GM23338 (cell line): ENCODE results near the gene RPL37A. TPM values are rescaled to one million over a fixed set of nuclear protein-coding genes. Genes with fewer than 3 reads are reported as not detected.

Source experiments
- ATAC-seq: fragments of 200-7000 bp; cut with Tn5 transposase; 3 replicates; pipeline ENCODE4 v1.9.1; 2020
- DNase-seq: peaks from one replicate; pipeline ENCODE4 v3.0.0-alpha.2; 2015; ENCODE audit warnings: low spot score
- H2AFZ ChIP-seq: fragments of 200-600 bp; sonication (generic); 2 replicates; pipeline ENCODE4 v1.8.0; 2016; ENCODE audit warnings: antibody characterized with exemption, mild to moderate bottlenecking, moderate library complexity
- H3F3A ChIP-seq: fragments of 200-600 bp; sonication (generic); replicated peaks from 2 replicates; pipeline ENCODE4 v1.8.0; 2017; ENCODE audit warnings: antibody characterized with exemption, mixed run types, low read depth
- H3K27ac ChIP-seq: fragments of 200-600 bp; sonication (generic); 2 replicates; pipeline ENCODE4 v1.6.1; 2016; ENCODE audit warnings: low read depth
- H3K27me3 ChIP-seq: fragments of 200-600 bp; sonication (generic); 2 replicates; pipeline ENCODE4 v1.8.0; 2016; ENCODE audit warnings: mild to moderate bottlenecking, mixed run types, moderate library complexity; ENCODE audit not compliant: insufficient read depth
- H3K36me3 ChIP-seq: fragments of 200-600 bp; sonication (generic); 2 replicates; pipeline ENCODE4 v1.8.0; 2016; ENCODE audit warnings: mild to moderate bottlenecking; ENCODE audit not compliant: insufficient read depth
- H3K4me1 ChIP-seq: fragments of 200-600 bp; sonication (generic); 2 replicates; pipeline ENCODE4 v1.8.0; 2016; ENCODE audit warnings: mild to moderate bottlenecking, moderate library complexity; ENCODE audit not compliant: insufficient read depth
- H3K4me2 ChIP-seq: fragments of 200-600 bp; sonication (generic); 2 replicates; pipeline ENCODE4 v1.7.1; 2017; ENCODE audit warnings: mixed run types
- H3K4me3 ChIP-seq: fragments of 200-600 bp; sonication (generic); 2 replicates; pipeline ENCODE4 v1.6.1; 2016; ENCODE audit warnings: mixed run types
- H3K79me2 ChIP-seq: fragments of 200-600 bp; sonication (generic); replicated peaks from 2 replicates; pipeline ENCODE4 v1.8.0; 2017; ENCODE audit warnings: mild to moderate bottlenecking; ENCODE audit not compliant: insufficient read depth
- H3K9me2 ChIP-seq: fragments of 200-600 bp; sonication (generic); 2 replicates; pipeline ENCODE4 v1.8.0; 2017; ENCODE audit not compliant: insufficient read depth
- H4K20me1 ChIP-seq: fragments of 200-600 bp; sonication (generic); replicated peaks from 2 replicates; pipeline ENCODE4 v1.8.0; 2017; ENCODE audit warnings: mild to moderate bottlenecking; ENCODE audit not compliant: insufficient read depth
- H3K27ac Mint-ChIP-seq: 2 replicates; pipeline ENCODE4 v1.8.0; 2020; ENCODE audit warnings: inconsistent platforms, mild to moderate bottlenecking, moderate library complexity, mixed read lengths
- H3K27me3 Mint-ChIP-seq: 3 replicates; pipeline ENCODE4 v1.8.0; 2022; ENCODE audit warnings: low read depth, mild to moderate bottlenecking, moderate library complexity, mixed read lengths, inconsistent platforms; ENCODE audit not compliant: insufficient read depth, poor library complexity
- H3K36me3 Mint-ChIP-seq: 3 replicates; pipeline ENCODE4 v1.8.0; 2021; ENCODE audit warnings: low read depth, mild to moderate bottlenecking, inconsistent platforms, moderate library complexity, mixed read lengths
- H3K4me1 Mint-ChIP-seq: 3 replicates; pipeline ENCODE4 v1.8.0; 2020; ENCODE audit warnings: mild to moderate bottlenecking, inconsistent platforms, mixed read lengths
- H3K4me3 Mint-ChIP-seq: 3 replicates; pipeline ENCODE4 v1.8.0; 2021; ENCODE audit warnings: moderate library complexity, mild to moderate bottlenecking, inconsistent platforms, mixed read lengths
- H3K9me3 Mint-ChIP-seq: 3 replicates; pipeline ENCODE4 v1.8.0; 2020; ENCODE audit warnings: moderate library complexity, mild to moderate bottlenecking, inconsistent platforms, mixed read lengths
- CREB1 ChIP-seq: fragments of 250-450 bp; sonication (Bioruptor Pico); IDR thresholded peaks from 2 replicates; pipeline ENCODE4 v1.5.0; 2020; ENCODE audit warnings: low read depth, mild to moderate bottlenecking, moderate library complexity
- EZH2 ChIP-seq: fragments of 200-600 bp; sonication (generic); IDR thresholded peaks from one replicate; pipeline ENCODE4 v1.8.0; 2017; ENCODE audit warnings: antibody characterized with exemption, mild to moderate bottlenecking, low read depth; ENCODE audit not compliant: unreplicated experiment
- EZH2phosphoT487 ChIP-seq: fragments of 200-600 bp; sonication (generic); IDR thresholded peaks from one replicate; pipeline ENCODE4 v1.8.1; 2018; ENCODE audit warnings: antibody characterized with exemption; ENCODE audit not compliant: unreplicated experiment
- JUNB ChIP-seq: IDR thresholded peaks from one replicate; pipeline ENCODE4 v1.6.1; 2016; ENCODE audit warnings: antibody characterized with exemption; ENCODE audit not compliant: unreplicated experiment
- NANOG ChIP-seq: IDR thresholded peaks from 2 replicates; pipeline ENCODE4 v1.6.1; 2016; ENCODE audit warnings: antibody characterized with exemption, borderline replicate concordance
- STAT1 ChIP-seq: IDR thresholded peaks from one replicate; pipeline ENCODE4 v1.6.1; 2016; ENCODE audit warnings: antibody characterized with exemption; ENCODE audit not compliant: unreplicated experiment
- ZNF114 ChIP-seq: fragments of 250-450 bp; sonication (Bioruptor Pico); IDR thresholded peaks from 2 replicates; pipeline ENCODE4 v1.5.0; 2020; ENCODE audit warnings: mild to moderate bottlenecking, moderate library complexity
- ZNF331 ChIP-seq: fragments of 250-450 bp; sonication (Bioruptor Pico); IDR thresholded peaks from 2 replicates; pipeline ENCODE4 v1.5.0; 2020; ENCODE audit warnings: low read depth, mild to moderate bottlenecking, moderate library complexity
- polyA plus RNA-seq: library from polyadenylated mRNA; unstranded; fragments of >200 nt; fragmentation: Nextera tagmentation; extraction: Ambion mirVana; gene quantifications from 2 replicates; pipeline ENCODE4 v1.2.1, GENCODE V29; 2016
- total RNA-seq: library from RNA; depleted of rRNA; stranded (reverse); fragments of >200 nt; shearing (Covaris generic); gene quantifications from 2 replicates; pipeline ENCODE4 v1.2.3, GENCODE V29; 2014
- TF ChIP-seq, protein P1 (sequence below), 2 experiments: fragments of 200-600 bp in 1 of 2; sonication (generic) in 1 of 2; conservative IDR thresholded peaks; 2 replicates each; pipeline versions ENCODE4 v1.5.1 to v1.6.1; 2016 to 2017; ENCODE audit warnings: antibody characterized with exemption in 2 of 2, low read depth in 2 of 2, mild to moderate bottlenecking in 2 of 2, moderate library complexity in 1 of 2
- TF ChIP-seq, protein P2 (sequence below): fragments of 250-450 bp; sonication (Bioruptor Pico); IDR thresholded peaks from 2 replicates; pipeline ENCODE4 v1.5.0; 2020; ENCODE audit warnings: mild to moderate bottlenecking, moderate library complexity
- TF ChIP-seq, protein P3 (sequence below): IDR thresholded peaks from 2 replicates; pipeline ENCODE4 v1.6.1; 2016; ENCODE audit warnings: antibody characterized with exemption
- TF ChIP-seq, protein P4 (sequence below): IDR thresholded peaks from one replicate; pipeline ENCODE4 v1.6.1; 2018; ENCODE audit warnings: antibody characterized with exemption; ENCODE audit not compliant: unreplicated experiment

RPL37A gene
- total and polyA plus RNA-seq, 2 experiments from 2014 or later: 1,118 to 5,036 TPM

DNA sequence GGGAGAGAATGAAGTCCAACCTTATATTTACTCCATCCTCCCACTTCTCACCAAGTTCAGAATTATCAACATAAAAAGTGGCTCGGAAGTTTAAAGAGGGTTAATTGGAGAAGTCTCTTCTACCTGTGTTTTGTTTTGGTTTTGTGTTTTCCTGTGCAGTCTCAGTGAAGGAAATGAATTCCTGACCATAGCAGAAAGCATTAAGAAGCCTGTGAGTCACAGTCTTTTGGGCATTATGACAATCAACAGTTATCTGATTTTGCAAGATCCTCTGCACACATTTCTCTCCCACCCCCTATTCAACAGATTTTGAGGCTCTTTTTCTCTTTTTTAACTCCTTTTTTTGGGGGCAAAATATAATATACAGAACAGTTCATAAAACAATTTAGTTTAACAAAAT, 8.6 kb upstream of the RPL37A start (continued):
- TF ChIP-seq, protein P1, sequence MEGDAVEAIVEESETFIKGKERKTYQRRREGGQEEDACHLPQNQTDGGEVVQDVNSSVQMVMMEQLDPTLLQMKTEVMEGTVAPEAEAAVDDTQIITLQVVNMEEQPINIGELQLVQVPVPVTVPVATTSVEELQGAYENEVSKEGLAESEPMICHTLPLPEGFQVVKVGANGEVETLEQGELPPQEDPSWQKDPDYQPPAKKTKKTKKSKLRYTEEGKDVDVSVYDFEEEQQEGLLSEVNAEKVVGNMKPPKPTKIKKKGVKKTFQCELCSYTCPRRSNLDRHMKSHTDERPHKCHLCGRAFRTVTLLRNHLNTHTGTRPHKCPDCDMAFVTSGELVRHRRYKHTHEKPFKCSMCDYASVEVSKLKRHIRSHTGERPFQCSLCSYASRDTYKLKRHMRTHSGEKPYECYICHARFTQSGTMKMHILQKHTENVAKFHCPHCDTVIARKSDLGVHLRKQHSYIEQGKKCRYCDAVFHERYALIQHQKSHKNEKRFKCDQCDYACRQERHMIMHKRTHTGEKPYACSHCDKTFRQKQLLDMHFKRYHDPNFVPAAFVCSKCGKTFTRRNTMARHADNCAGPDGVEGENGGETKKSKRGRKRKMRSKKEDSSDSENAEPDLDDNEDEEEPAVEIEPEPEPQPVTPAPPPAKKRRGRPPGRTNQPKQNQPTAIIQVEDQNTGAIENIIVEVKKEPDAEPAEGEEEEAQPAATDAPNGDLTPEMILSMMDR (conservative IDR thresholded peaks at IDR 0.05; ENCODE audit: low read depth in 2 of 2): no peak

DNA sequence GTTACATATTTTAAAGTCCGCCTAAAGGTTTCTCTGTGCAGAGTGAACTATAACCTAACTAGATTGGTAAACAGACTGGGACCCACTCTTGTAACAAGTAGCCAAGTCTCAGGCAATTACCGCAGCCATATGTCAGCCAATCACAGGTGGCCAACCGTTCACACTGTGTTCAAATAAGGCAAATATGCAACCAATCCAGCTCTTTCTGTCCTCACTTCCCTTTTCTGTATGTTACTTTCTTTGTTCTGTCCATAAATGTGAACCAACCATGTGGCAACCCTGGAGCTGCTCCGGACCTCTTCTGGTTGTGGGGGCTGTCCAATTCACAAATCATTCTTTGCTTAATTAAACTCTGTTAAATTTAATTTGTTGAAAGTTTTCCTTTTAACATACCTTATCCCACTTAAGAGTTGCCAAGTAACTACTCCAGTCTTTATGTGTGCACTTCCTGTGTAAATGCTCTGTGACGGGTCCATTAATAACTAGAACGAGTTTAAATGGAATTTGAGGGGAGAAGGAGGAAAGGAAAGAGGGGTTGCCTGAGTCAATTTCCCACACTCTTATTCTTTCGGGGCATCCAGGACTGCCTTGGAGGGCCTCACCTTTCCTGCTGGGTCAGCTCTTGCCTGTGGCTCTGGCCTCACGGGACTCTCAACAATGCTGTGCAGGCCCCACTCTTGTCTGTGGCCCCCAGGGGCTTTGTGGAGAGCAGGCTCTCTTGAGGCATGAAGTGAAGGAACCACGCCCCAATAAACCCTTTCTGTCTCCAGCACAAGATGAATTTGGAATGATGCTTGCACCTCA, 6.6 kb upstream of the RPL37A start:
- no peaks in the 10 kb centered on the region for H3K27me3 ChIP-seq
- no peaks in the 10 kb centered on the region for H4K20me1 ChIP-seq
- H3K4me2 ChIP-seq: no peak overlapping the region
- ATAC-seq (peak; percentile 44; the same call in 2 of the 3 replicates), DNase-seq (no peak)
- H3K27ac ChIP-seq: no peak overlapping the region
- no peaks in the 10 kb centered on the region for H3K79me2 ChIP-seq
- H3K36me3 ChIP-seq: no peaks in the 10 kb centered on the region
- Mint-ChIP-seq H3K36me3 (no peaks in the 10 kb centered on the region), H3K27ac (peak overlapping the region; percentile 20; the same call in 1 of the 2 replicates), H3K9me3 (no peaks in the 10 kb centered on the region), H3K4me3 (no peak overlapping the region), H3K4me1 (peaks cover 6% of the 10 kb centered on the region), H3K27me3 (no peaks in the 10 kb centered on the region)
- H3K9me2 ChIP-seq: no peaks in the 10 kb centered on the region
- peak overlapping the region; percentile 80 for H2AFZ ChIP-seq
- no peak overlapping the region for H3K4me3 ChIP-seq
- TF ChIP-seq ZNF114 (CRISPR knock-in tag) (no peak), EZH2 (no peak), JUNB (no peak), NANOG (no peak), CREB1 (CRISPR knock-in tag) (no peak), STAT1 (no peak), EZH2phosphoT487 (no peak), ZNF331 (CRISPR knock-in tag) (no peak)
- TF ChIP-seq, protein P2, sequence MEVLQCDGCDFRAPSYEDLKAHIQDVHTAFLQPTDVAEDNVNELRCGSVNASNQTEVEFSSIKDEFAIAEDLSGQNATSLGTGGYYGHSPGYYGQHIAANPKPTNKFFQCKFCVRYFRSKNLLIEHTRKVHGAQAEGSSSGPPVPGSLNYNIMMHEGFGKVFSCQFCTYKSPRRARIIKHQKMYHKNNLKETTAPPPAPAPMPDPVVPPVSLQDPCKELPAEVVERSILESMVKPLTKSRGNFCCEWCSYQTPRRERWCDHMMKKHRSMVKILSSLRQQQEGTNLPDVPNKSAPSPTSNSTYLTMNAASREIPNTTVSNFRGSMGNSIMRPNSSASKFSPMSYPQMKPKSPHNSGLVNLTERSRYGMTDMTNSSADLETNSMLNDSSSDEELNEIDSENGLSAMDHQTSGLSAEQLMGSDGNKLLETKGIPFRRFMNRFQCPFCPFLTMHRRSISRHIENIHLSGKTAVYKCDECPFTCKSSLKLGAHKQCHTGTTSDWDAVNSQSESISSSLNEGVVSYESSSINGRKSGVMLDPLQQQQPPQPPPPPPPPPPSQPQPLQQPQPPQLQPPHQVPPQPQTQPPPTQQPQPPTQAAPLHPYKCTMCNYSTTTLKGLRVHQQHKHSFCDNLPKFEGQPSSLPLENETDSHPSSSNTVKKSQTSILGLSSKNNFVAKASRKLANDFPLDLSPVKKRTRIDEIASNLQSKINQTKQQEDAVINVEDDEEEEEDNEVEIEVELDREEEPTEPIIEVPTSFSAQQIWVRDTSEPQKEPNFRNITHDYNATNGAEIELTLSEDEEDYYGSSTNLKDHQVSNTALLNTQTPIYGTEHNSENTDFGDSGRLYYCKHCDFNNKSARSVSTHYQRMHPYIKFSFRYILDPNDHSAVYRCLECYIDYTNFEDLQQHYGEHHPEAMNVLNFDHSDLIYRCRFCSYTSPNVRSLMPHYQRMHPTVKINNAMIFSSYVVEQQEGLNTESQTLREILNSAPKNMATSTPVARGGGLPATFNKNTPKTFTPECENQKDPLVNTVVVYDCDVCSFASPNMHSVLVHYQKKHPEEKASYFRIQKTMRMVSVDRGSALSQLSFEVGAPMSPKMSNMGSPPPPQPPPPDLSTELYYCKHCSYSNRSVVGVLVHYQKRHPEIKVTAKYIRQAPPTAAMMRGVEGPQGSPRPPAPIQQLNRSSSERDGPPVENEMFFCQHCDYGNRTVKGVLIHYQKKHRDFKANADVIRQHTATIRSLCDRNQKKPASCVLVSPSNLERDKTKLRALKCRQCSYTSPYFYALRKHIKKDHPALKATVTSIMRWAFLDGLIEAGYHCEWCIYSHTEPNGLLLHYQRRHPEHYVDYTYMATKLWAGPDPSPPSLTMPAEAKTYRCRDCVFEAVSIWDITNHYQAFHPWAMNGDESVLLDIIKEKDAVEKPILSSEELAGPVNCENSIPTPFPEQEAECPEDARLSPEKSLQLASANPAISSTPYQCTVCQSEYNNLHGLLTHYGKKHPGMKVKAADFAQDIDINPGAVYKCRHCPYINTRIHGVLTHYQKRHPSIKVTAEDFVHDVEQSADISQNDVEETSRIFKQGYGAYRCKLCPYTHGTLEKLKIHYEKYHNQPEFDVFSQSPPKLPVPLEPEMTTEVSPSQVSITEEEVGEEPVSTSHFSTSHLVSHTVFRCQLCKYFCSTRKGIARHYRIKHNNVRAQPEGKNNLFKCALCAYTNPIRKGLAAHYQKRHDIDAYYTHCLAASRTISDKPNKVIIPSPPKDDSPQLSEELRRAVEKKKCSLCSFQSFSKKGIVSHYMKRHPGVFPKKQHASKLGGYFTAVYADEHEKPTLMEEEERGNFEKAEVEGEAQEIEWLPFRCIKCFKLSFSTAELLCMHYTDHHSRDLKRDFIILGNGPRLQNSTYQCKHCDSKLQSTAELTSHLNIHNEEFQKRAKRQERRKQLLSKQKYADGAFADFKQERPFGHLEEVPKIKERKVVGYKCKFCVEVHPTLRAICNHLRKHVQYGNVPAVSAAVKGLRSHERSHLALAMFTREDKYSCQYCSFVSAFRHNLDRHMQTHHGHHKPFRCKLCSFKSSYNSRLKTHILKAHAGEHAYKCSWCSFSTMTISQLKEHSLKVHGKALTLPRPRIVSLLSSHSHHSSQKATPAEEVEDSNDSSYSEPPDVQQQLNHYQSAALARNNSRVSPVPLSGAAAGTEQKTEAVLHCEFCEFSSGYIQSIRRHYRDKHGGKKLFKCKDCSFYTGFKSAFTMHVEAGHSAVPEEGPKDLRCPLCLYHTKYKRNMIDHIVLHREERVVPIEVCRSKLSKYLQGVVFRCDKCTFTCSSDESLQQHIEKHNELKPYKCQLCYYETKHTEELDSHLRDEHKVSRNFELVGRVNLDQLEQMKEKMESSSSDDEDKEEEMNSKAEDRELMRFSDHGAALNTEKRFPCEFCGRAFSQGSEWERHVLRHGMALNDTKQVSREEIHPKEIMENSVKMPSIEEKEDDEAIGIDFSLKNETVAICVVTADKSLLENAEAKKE (CRISPR knock-in tag): no peak
- TF ChIP-seq, protein P3, sequence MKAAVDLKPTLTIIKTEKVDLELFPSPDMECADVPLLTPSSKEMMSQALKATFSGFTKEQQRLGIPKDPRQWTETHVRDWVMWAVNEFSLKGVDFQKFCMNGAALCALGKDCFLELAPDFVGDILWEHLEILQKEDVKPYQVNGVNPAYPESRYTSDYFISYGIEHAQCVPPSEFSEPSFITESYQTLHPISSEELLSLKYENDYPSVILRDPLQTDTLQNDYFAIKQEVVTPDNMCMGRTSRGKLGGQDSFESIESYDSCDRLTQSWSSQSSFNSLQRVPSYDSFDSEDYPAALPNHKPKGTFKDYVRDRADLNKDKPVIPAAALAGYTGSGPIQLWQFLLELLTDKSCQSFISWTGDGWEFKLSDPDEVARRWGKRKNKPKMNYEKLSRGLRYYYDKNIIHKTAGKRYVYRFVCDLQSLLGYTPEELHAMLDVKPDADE: no peak
- TF ChIP-seq, protein P4, sequence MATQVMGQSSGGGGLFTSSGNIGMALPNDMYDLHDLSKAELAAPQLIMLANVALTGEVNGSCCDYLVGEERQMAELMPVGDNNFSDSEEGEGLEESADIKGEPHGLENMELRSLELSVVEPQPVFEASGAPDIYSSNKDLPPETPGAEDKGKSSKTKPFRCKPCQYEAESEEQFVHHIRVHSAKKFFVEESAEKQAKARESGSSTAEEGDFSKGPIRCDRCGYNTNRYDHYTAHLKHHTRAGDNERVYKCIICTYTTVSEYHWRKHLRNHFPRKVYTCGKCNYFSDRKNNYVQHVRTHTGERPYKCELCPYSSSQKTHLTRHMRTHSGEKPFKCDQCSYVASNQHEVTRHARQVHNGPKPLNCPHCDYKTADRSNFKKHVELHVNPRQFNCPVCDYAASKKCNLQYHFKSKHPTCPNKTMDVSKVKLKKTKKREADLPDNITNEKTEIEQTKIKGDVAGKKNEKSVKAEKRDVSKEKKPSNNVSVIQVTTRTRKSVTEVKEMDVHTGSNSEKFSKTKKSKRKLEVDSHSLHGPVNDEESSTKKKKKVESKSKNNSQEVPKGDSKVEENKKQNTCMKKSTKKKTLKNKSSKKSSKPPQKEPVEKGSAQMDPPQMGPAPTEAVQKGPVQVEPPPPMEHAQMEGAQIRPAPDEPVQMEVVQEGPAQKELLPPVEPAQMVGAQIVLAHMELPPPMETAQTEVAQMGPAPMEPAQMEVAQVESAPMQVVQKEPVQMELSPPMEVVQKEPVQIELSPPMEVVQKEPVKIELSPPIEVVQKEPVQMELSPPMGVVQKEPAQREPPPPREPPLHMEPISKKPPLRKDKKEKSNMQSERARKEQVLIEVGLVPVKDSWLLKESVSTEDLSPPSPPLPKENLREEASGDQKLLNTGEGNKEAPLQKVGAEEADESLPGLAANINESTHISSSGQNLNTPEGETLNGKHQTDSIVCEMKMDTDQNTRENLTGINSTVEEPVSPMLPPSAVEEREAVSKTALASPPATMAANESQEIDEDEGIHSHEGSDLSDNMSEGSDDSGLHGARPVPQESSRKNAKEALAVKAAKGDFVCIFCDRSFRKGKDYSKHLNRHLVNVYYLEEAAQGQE: no peak
- no peaks in the 10 kb centered on the region for H3F3A ChIP-seq
- H3K4me1 ChIP-seq: no peaks in the 10 kb centered on the region
